NCI-H187 treated with DMSO at 0.1 percent for 48 hours (cell line): ENCODE measurements around the gene MAML2.

Experiments
- DNase-seq: peaks from one replicate; lab custom pipeline; 2025; lab: John Stamatoyannopoulos, UW

Gene MAML2

DNA sequence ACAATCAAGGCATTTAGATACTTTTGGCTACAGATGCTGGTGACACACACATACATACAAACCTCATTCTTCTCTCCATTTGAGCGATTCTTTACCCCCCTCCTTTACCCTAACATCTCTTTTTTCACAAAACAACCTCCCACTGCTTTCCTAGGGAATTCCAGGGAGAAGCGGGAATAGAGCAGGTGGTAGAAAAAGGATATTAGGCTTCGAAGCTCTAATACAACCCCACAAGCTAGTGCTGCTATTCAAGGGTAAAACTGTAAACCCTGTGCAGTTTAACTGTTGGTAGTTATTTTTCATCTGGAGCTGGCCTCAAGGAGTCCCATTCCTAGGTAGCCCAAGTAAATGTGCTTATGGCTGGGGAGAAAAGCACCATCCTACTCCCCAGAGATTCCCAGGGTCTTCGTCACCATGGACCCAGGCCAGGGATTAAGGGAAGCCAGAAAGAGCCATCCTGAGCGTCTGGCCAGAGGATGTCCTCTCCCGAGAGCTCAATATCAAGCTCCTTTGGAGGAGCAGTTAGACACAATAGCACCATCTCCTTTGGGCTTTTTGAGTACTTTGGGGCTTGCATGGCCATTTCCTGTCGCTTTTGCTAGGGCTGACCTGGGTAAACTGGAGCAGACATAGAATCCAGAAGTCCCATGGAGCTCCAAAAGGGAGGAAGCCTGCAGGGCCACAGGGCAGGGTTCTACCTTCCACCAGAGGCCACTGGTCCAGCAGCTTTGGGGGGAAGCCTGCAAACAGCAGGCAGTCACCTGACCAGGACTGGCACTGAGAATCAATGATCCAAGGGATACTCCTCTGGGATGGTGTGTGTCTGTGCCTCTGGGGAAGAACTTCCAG, 3.1 kb downstream of the MAML2 start:
- no peak for DNase-seq

GRCh38 chr11:96338910-96339705, 3.9 kb downstream of the MAML2 start:
- no peak for DNase-seq

GRCh38 chr11:96337541-96338431, 5.2 kb downstream of the MAML2 start:
- no peak for DNase-seq

DNA sequence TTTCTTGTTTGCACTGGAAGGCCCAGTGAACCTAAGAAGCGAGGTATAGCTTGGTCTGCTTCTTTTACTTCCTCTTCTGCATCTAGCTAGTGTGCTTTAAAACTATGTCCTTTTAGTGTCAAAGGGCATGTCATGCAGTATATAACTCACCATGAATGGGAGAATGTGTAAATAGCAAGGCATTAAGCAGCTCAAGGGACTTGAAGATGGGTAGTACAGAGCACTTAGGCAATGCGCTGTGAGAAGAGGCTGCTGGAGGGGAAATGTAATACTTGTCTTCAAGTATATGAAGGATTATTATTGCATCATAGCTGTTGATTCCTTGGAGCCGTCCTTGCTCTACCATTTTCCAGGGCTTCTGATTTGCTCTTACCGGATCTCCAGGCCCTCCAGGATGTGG, 7.6 kb downstream of the MAML2 start:
- DNase-seq, result no peak

DNA sequence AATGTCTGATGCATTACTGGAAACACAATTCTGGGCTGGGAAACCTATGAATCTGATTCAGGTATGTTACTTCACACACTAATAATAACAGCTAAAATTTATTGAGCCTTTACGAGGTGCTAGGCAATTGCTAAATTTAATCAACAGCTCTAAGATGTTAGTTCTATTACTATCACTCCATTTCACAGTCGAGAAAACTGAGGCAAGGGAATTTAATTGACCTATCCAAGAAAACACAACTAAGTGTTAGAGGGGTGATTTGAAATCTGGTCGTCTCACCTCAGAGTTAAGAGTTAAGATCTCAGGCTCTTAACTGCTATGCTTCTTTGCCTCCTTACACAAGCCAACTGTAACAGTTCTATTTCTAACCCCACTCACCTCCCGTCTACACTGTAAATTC, 8.8 kb downstream of the MAML2 start:
- no peak for DNase-seq

GRCh38 chr11:96333191-96333719, 9.7 kb downstream of the MAML2 start:
- no peak for DNase-seq

GRCh38 chr11:96332126-96332771, 10.7 kb downstream of the MAML2 start:
- no peak for DNase-seq

DNA sequence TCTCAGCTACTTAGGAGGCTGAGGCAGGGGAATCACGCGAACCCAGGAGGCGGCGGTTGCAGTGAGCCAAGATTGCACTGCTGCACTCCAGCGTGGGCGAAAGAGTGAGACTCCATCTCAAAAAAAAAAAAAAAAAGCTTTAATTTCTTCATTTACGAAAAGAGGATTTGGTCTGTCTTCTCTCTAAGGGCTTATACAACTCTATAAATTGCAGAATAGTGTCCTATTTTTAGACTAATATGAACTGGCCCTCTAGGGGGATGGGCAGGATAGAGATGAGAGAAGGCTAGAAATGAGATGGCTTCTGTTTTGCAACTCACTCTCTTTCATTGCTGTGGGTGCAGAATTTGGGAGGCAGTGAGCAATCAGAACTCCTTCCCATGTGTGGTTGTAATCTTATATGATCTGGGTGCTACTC, 11.3 kb downstream of the MAML2 start:
- DNase-seq, result no peak

DNA sequence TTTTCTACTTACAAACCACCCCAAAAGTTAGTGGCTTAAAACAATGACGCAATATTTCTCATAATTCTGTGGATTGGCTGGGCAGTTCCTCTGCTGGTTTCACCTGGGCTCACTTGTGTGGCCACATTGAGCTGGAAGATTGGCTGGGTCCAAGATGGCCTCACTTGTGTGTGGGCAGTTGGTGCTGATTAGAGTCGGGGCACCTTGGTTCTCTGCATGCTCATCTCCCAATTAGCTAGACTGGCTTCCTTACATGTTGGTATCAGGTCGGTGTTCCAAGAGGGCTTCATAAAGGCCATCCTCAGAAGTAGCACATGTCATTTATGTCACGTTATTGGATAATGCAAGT, 12.5 kb downstream of the MAML2 start:
- DNase-seq, result no peak

DNA sequence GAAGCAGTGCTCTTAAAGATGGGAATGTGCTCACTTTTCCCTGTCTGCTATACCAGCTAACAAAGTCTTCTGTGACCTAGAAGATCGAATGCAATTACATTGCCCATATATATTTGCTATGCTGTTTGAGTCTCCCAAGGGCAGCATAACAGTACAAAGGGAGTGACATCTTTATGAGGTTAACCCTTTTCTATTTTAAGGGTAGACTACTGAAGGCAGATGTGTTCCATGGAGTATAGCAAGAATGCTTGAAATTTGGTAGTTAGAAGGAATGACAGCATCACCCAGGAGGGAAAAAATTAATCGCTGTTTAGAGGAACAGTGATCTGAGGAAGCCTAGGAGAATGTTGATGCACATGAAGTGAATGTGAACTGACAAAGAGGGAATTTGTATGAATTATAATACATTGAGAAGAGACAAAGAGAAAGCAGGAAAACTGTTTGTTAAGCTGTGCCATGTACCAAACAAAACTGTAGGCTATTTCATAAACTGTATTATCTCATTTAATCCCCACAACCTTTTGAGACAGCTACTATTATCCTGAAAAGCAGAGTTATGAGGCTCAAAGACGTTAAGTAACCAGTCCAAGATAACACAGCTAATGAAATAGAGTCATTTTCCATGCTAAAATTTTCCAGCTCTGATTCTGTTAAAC, 13.0 kb downstream of the MAML2 start:
- no peak for DNase-seq

DNA sequence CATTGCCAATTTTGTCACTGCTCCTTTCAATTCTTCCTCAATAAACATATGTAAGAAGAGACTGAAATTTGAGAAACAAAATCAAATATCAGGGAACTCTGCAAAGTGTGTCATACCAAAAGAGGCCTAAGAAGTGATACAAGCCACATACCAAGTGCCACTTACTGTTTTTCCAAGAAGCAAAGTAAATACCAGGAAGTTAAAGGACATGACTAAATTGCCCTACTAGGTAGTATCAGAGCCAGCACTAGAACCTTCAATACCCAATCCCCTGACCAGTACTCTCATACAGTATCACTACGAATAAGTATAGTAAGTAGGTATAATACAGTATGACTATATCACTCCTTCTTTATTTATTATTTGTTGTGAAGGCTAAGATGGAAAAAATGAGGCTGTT, 13.6 kb downstream of the MAML2 start:
- no peak for DNase-seq

GRCh38 chr11:96328395-96329010, 14.5 kb downstream of the MAML2 start:
- DNase-seq, result no peak

- DNase-seq, result no peak
These were observed 16.0 kb downstream of the MAML2 start for GRCh38 chr11:96326959-96327358.

GRCh38 chr11:96324912-96325311, 18.1 kb downstream of the MAML2 start:
- DNase-seq, result no peak

GRCh38 chr11:96323642-96323985, 19.4 kb downstream of the MAML2 start:
- DNase-seq, result no peak

- no peak for DNase-seq
These were observed 20.0 kb downstream of the MAML2 start for GRCh38 chr11:96322775-96323641.

GRCh38 chr11:96321091-96321490, 21.9 kb downstream of the MAML2 start:
- DNase-seq, result no peak

DNA sequence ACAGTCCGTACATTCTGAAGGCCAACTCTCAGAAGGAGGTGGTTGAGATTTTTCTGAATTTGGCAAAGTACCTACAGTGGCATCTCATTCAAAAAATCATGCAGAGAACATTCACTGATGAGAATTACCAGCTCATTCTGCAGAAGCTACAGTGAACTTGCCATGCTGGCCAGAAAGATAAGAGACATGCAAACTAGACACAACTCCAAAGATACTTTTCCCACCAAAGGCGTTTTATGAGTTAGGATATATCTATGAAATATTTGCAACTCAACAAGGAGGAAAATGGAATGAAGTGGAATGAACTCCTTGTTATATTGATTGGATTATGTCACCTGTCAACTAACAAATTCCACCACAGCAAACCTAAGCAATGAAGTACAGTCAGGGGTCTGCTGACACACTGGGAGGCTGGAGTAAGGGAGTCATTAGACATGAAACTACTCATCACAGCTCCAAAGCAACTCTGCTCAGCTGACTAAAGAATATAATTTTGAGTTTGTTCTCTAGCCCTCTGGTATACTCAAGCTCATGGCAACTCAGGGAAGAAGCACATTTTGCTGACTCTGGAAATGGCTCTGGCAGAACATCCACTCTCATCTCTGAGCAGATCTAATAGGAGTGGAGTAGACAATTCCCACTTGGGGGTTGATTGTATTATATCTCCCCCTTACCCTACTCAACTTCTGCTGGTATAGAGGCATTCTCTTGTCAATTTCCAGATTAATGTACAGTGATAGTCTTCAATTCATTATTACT, 22.9 kb downstream of the MAML2 start:
- no peak for DNase-seq

DNA sequence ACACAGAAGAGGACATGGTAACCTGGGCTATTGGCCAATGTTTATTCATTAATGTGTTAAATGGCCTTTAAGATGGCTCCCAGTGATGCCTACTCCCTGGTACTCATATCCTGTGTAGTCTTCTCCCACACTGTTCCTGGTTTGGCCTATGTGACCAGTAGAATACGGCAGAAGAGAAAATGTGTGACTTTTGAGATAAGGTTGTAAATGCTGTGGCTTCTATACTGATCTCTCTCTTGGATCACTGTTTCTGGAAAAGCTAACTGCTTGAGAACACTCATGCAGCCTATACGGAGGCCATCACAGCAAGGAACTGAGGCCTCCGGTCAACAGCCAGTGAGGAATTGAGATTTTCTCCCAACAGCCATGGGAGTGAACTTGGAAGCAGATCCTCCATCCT, 24.1 kb downstream of the MAML2 start:
- DNase-seq, result no peak
